HEK293 (cell line): Measurements from ENCODE around the gene FSIP1.

Source experiments
- CTCF ChIA-PET: fragments of 350-600 bp; formaldehyde crosslinking; extraction: SDS; loops from one replicate; lab custom pipeline; 2021; ENCODE audit warnings: antibody characterized with exemption; lab: Yijun Ruan, JAX
- POLR2A ChIA-PET: fragments of 300-600 bp; formaldehyde crosslinking; extraction: SDS; loops from one replicate; lab custom pipeline; 2020; ENCODE audit warnings: antibody characterized with exemption, inconsistent platforms; lab: Yijun Ruan, JAX
- H3K27ac ChIP-seq: fragments of 200-500 bp; sonication (Bioruptor generic); 2 replicates; pipeline ENCODE4 v1.5.1; 2014; ENCODE audit warnings: low read depth, low read length, control low read depth, inconsistent platforms; ENCODE audit errors: extremely low read depth
- H3K36me3 ChIP-seq, 2 experiments: fragments of 200-500 bp in 1 of 2; sonication (Bioruptor generic) in 1 of 2; 1 replicate in 1 of 2; 2 replicates in 1 of 2; pipeline ENCODE4 v1.5.1; 2014 to 2017; ENCODE audit warnings: inconsistent platforms in 2 of 2, low read length in 2 of 2; ENCODE audit not compliant: control insufficient read depth in 2 of 2, insufficient read depth in 1 of 2
- H3K4me1 ChIP-seq: fragments of 200-500 bp; sonication (Bioruptor generic); 2 replicates; pipeline ENCODE4 v1.5.1; 2014; ENCODE audit warnings: mild to moderate bottlenecking, low read length, inconsistent platforms; ENCODE audit not compliant: control insufficient read depth, insufficient read depth
- H3K4me3 ChIP-seq: 2 replicates; pipeline ENCODE4 v1.5.1; 2011; ENCODE audit warnings: low read depth, mild to moderate bottlenecking, control low read depth, low read length, moderate library complexity
- H3K9me3 ChIP-seq: fragments of 200-500 bp; sonication (Bioruptor generic); 2 replicates; pipeline ENCODE4 v1.5.1; 2014; ENCODE audit warnings: low read depth, low read length, inconsistent platforms; ENCODE audit not compliant: control insufficient read depth, insufficient read depth
- SP2 ChIP-seq: fragments of 450-650 bp; formaldehyde crosslinking; IDR thresholded peaks from 2 replicates; pipeline ENCODE4 v1.5.1; 2016; ENCODE audit warnings: missing biosample characterization, missing genetic modification characterization
- SP7 ChIP-seq: fragments of 450-650 bp; formaldehyde crosslinking; IDR thresholded peaks from 2 replicates; pipeline ENCODE4 v1.5.1; 2016; ENCODE audit warnings: missing biosample characterization, missing genetic modification characterization
- ZBTB21 ChIP-seq: fragments of 450-650 bp; formaldehyde crosslinking; IDR thresholded peaks from 2 replicates; pipeline ENCODE4 v1.5.1; 2017; ENCODE audit warnings: missing biosample characterization, missing genetic modification characterization
- ZFP69B ChIP-seq: fragments of 450-650 bp; formaldehyde crosslinking; IDR thresholded peaks from 2 replicates; pipeline ENCODE4 v1.5.1; 2016; ENCODE audit warnings: missing biosample characterization, missing genetic modification characterization
- ZIC2 ChIP-seq: fragments of 450-650 bp; formaldehyde crosslinking; IDR thresholded peaks from 2 replicates; pipeline ENCODE4 v1.5.1; 2016; ENCODE audit warnings: missing biosample characterization, missing genetic modification characterization
- ZNF132 ChIP-seq: fragments of 450-650 bp; formaldehyde crosslinking; IDR thresholded peaks from 2 replicates; pipeline ENCODE4 v1.5.1; 2017; ENCODE audit warnings: missing biosample characterization, missing genetic modification characterization, borderline replicate concordance
- ZNF169 ChIP-seq: fragments of 450-650 bp; formaldehyde crosslinking; IDR thresholded peaks from 2 replicates; pipeline ENCODE4 v1.5.1; 2016; ENCODE audit warnings: missing biosample characterization, missing genetic modification characterization
- ZNF221 ChIP-seq: fragments of 450-650 bp; formaldehyde crosslinking; IDR thresholded peaks from 2 replicates; pipeline ENCODE4 v1.5.1; 2017; ENCODE audit warnings: missing biosample characterization, missing genetic modification characterization, borderline replicate concordance
- ZNF23 ChIP-seq: fragments of 450-650 bp; formaldehyde crosslinking; IDR thresholded peaks from 2 replicates; pipeline ENCODE4 v1.5.1; 2016; ENCODE audit warnings: missing biosample characterization, missing genetic modification characterization, borderline replicate concordance
- ZNF292 ChIP-seq: fragments of 450-650 bp; formaldehyde crosslinking; IDR thresholded peaks from 2 replicates; pipeline ENCODE4 v1.5.1; 2016; ENCODE audit warnings: low read depth, missing biosample characterization, missing genetic modification characterization, borderline replicate concordance
- ZNF324 ChIP-seq: fragments of 450-650 bp; formaldehyde crosslinking; IDR thresholded peaks from 2 replicates; pipeline ENCODE4 v1.5.1; 2016; ENCODE audit warnings: missing biosample characterization, missing genetic modification characterization
- ZNF488 ChIP-seq: fragments of 450-650 bp; formaldehyde crosslinking; IDR thresholded peaks from 2 replicates; pipeline ENCODE4 v1.5.1; 2016; ENCODE audit warnings: missing biosample characterization, missing genetic modification characterization
- ZNF518A ChIP-seq: fragments of 450-650 bp; formaldehyde crosslinking; conservative IDR thresholded peaks from 2 replicates; pipeline ENCODE4 v1.5.1; 2016; ENCODE audit warnings: low read depth, missing biosample characterization, missing genetic modification characterization
- ZNF621 ChIP-seq: fragments of 450-650 bp; formaldehyde crosslinking; IDR thresholded peaks from 2 replicates; pipeline ENCODE4 v1.5.1; 2017; ENCODE audit warnings: missing biosample characterization, missing genetic modification characterization
- ZNF639 ChIP-seq: fragments of 450-650 bp; formaldehyde crosslinking; IDR thresholded peaks from 2 replicates; pipeline ENCODE4 v1.5.1; 2016; ENCODE audit warnings: missing biosample characterization, missing genetic modification characterization
- TF ChIP-seq, protein P1 (sequence below): fragments of 450-650 bp; formaldehyde crosslinking; IDR thresholded peaks from 2 replicates; pipeline ENCODE4 v1.5.1; 2016; ENCODE audit warnings: missing biosample characterization, missing genetic modification characterization, low read depth
- TF ChIP-seq, protein P2 (sequence below): fragments of 450-650 bp; formaldehyde crosslinking; IDR thresholded peaks from 2 replicates; pipeline ENCODE4 v1.5.1; 2016; ENCODE audit warnings: missing biosample characterization, missing genetic modification characterization, borderline replicate concordance
- TF ChIP-seq, protein P3 (sequence below): fragments of 450-650 bp; formaldehyde crosslinking; IDR thresholded peaks from 2 replicates; pipeline ENCODE4 v1.5.1; 2017; ENCODE audit warnings: missing biosample characterization, missing genetic modification characterization

FSIP1 gene

DNA sequence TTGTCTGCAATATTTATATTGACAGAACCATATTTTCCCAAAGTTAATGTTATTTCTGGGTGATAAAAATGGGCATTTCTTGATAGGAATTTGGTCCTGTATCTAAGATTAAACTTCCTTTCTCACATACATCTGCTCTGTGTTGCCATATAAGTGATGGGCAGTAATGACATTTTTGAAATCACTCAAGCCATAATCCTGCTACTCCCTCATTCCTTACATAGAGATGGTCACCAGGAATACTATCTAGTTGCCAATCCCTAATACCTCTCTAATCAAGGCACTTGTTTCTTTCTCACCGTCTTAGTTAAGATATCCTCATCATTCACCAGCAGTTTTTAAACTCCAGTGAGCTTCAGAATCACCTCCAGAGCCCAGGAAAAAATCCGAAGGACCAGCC lies 68.4 kb downstream of the FSIP1 start (continued):
- TF ChIP-seq, protein P1, sequence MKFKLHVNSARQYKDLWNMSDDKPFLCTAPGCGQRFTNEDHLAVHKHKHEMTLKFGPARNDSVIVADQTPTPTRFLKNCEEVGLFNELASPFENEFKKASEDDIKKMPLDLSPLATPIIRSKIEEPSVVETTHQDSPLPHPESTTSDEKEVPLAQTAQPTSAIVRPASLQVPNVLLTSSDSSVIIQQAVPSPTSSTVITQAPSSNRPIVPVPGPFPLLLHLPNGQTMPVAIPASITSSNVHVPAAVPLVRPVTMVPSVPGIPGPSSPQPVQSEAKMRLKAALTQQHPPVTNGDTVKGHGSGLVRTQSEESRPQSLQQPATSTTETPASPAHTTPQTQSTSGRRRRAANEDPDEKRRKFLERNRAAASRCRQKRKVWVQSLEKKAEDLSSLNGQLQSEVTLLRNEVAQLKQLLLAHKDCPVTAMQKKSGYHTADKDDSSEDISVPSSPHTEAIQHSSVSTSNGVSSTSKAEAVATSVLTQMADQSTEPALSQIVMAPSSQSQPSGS (tag by site-specific recombination) = no peak

- no peak overlapping the region for H3K27ac ChIP-seq
- POLR2A ChIA-PET = no interaction called here
- H3K4me1 ChIP-seq = no peaks in the 10 kb centered on the region
- CTCF ChIA-PET = no interaction called here
- no peaks in the 10 kb centered on the region for H3K36me3 ChIP-seq
- TF ChIP-seq ZNF488 (tag by site-specific recombination) (no peak), ZBTB21 (tag by site-specific recombination) (no peak), ZNF221 (tag by site-specific recombination) (no peak), SP2 (tag by site-specific recombination) (no peak), ZNF132 (tag by site-specific recombination) (no peak), ZNF292 (tag by site-specific recombination) (no peak), ZNF23 (no peak), ZNF324 (tag by site-specific recombination) (no peak), ZNF621 (no peak), ZFP69B (tag by site-specific recombination) (no peak), ZNF518A (no peak), ZNF639 (tag by site-specific recombination) (no peak), ZNF169 (no peak), SP7 (tag by site-specific recombination) (no peak), ZIC2 (tag by site-specific recombination) (no peak)
- TF ChIP-seq, protein P2, sequence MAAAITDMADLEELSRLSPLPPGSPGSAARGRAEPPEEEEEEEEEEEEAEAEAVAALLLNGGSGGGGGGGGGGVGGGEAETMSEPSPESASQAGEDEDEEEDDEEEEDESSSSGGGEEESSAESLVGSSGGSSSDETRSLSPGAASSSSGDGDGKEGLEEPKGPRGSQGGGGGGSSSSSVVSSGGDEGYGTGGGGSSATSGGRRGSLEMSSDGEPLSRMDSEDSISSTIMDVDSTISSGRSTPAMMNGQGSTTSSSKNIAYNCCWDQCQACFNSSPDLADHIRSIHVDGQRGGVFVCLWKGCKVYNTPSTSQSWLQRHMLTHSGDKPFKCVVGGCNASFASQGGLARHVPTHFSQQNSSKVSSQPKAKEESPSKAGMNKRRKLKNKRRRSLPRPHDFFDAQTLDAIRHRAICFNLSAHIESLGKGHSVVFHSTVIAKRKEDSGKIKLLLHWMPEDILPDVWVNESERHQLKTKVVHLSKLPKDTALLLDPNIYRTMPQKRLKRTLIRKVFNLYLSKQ (tag by site-specific recombination) = no peak
- TF ChIP-seq, protein P3, sequence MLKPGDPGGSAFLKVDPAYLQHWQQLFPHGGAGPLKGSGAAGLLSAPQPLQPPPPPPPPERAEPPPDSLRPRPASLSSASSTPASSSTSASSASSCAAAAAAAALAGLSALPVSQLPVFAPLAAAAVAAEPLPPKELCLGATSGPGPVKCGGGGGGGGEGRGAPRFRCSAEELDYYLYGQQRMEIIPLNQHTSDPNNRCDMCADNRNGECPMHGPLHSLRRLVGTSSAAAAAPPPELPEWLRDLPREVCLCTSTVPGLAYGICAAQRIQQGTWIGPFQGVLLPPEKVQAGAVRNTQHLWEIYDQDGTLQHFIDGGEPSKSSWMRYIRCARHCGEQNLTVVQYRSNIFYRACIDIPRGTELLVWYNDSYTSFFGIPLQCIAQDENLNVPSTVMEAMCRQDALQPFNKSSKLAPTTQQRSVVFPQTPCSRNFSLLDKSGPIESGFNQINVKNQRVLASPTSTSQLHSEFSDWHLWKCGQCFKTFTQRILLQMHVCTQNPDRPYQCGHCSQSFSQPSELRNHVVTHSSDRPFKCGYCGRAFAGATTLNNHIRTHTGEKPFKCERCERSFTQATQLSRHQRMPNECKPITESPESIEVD (tag by site-specific recombination) = no peak
- H3K9me3 ChIP-seq = no peaks in the 10 kb centered on the region
- H3K4me3 ChIP-seq = no peak overlapping the region
Observed at GRCh38 chr15:39713846-39714245, 68.8 kb downstream of the FSIP1 start.
